NCI-H748 (cell line): Measurements from ENCODE around the gene RWDD2A.
"Not testable (repeated sequence)": the region's sequence is repeated elsewhere in the genome, so short reads cannot be mapped to it uniquely, and the experiment has no call there.

ENCODE experiments used
- DNase-seq: peaks from one replicate; lab custom pipeline; 2025; ENCODE audit not compliant: unreplicated experiment; lab: John Stamatoyannopoulos, UW

RWDD2A gene

DNA sequence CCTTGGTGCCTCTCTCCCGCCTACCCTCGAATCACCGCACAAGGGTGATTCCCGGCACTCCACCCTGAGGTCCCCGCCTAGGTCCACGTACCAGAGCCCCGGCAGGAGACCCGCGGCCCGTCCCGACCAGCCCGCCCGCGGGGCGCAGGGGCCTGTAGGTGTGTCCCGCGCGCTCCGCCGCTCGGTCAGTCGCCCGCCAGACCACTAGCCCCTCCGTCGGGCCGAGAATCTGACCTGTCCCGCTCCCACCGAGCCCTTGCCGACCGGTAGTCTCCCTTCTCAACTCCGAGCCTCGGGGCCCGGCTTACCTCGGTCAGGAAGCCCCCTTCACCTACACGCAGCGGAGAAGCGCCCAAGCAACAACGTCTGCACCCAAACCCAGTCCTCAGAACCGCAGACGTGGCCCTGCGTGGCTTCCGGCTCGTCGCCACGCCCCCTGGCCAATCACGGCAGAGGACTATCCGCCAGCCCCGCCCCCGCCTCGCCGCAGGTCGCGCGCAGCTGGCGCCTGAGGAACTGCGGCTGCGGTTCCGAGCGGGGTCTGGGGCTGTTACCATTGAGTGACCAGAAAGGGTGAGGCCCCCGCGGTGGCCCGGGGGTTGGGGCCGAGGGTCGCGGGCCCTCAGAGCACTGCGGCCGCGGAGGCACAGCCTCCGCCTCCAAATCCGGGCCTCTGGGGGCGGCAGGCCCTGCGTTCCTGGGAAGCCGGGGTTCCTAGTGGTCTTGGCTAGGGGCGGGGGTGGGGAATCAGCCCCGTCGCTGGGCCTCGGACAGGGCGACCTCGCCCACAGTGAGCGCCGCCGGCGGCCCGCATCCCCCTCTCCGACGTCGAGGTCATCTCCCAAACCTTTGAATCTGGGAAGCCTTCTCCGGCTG, at the start of gene RWDD2A, which contains the start of gene PGM3:
RWDD2A (plus strand) TSS at position 487 of the 876 bp plus-strand sequence. CDS start 1,095 bp downstream, outside the sequence.
PGM3 (minus strand) TSS at position 395 of the 876 bp plus-strand sequence. CDS start 2,253 bp downstream, outside the sequence.
- peak; percentile 89 for DNase-seq

- DNase-seq: no peak
These were observed 42.0 kb upstream of the RWDD2A start for GRCh38 chr6:83151114-83151513.

- no peak for DNase-seq
These were observed 40.2 kb upstream of the RWDD2A start for GRCh38 chr6:83152913-83153312.

- DNase-seq: peak; percentile 30
These were observed 39.2 kb upstream of the RWDD2A start for GRCh38 chr6:83153883-83154521.

GRCh38 chr6:83155794-83156193, 37.4 kb upstream of the RWDD2A start:
- DNase-seq: no peak

DNA sequence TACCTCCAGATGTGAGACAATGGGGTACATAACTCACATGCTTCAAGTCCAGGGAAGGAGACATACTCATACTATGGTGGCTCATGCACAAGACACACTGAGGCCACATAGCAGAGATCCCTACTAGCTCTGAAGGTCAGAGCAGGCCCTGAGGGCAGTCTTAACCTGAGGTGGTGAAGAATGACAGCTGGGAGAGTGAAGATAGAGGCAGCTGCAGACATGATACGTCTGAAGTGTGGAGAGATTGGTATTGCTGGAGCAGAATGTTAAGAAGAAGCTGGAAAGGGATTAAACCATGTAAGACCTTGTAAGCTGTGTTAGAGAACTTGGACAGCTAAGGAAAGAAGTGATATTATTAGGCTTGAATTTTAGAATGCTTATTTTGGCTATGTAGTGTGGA, 33.0 kb upstream of the RWDD2A start:
- no peak for DNase-seq

DNA sequence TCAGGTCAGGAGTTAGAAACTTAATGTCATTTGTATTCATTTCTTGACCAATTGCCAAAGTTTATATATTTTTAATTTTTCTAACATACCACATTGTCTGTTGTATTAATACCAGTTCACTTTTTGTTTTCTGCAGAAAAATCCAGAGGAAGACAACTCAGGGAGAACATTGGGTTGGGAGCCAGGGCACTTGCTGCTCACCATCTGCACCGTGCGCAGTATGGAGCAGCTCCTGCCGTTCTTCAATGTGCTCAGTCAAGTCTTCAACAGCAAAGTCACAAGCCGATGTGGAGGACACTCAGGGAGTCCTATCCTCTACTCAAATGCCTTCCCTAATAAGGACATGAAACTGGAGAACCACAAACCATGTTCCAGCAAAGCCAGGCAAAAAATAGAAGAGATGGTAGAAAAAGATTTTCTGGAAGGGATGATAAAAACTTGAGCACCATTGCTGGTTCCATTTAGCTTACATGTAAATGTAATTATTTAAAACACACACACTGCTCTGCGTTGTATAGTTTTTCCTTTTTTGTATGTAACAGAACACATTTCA, 25.4 kb upstream of the RWDD2A start:
- no peak for DNase-seq

GRCh38 chr6:83168556-83168955, 24.6 kb upstream of the RWDD2A start:
- DNase-seq: no peak

GRCh38 chr6:83169106-83169505, 24.1 kb upstream of the RWDD2A start:
- no peak for DNase-seq

DNA sequence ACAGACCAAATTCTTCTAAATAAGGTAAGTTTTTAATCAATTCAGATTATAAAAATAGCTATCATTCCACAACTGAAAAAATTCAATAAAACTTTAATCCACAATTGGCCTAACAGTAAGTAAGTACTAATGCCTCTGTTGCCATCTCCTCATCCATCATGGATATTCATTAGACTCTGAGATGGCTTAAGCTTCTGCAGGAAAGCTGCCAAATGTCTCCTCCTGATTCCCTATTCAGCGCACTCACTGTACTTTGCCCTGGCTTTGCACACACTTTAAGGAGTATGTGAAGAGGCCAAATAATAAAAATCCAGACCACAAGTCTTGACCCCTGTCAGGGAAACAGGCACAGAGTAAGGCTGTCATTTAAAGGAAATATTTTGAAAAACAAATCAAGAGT, 23.6 kb upstream of the RWDD2A start:
- DNase-seq: no peak

GRCh38 chr6:83176246-83176645, 16.9 kb upstream of the RWDD2A start:
- no peak for DNase-seq

GRCh38 chr6:83180426-83180950, 12.7 kb upstream of the RWDD2A start:
- no peak for DNase-seq

DNA sequence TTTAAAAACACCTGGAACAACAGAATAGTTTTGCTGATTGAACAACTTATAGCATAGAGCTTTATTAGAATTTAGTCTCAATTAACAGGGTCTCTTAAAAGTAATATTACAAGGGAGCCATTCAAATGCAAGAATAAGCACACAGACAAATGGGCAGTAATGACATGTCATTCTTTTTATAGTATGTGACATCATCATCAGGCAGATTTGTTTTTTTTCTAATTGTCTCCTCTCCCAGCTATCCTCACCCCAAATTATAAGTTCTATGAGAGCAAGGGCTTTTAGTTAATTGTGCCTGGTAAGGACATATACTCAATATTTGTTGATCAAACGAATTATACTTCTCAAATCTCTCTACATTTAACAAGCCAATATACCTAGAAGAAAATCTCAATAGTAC, 11.0 kb upstream of the RWDD2A start:
- DNase-seq: no peak

DNA sequence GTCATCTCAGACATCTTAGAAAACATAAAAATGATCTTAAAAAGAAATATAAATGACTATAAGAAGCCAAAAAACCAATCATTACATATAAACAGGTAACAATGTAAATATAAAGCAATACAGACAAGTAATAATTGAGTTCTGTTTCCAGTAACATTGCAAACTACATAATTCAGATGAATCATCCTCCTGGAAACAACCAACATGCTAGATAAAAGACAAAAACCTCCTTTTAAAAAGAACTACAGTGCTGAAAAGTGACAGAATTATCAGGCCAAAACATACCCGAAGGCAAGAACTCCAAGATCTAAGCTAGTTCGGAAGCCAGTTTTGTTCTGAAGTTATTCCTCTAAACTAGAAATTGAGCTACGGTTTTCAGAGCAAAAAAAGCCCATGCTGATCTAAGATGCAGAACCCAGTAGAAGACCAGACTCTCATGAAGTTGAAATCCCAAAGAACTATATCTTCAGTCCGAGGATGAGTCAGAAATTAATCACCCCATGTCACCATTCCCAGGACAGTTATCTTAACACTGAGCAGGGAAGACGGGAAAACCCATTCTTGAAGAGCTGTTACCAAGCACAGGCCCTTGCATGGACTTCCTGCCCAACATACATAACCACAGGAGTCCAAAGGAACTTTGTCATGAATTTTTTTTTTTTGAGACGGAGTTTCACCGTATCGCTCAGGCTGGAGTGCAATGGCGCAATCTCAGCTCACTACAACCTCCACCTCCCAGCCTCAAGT, 9.9 kb upstream of the RWDD2A start:
- no peak for DNase-seq

GRCh38 chr6:83185096-83185495, 8.1 kb upstream of the RWDD2A start:
- no peak for DNase-seq

GRCh38 chr6:83188501-83188900, 4.7 kb upstream of the RWDD2A start:
- no peak for DNase-seq

- DNase-seq: no peak
These were observed 2.5 kb upstream of the RWDD2A start for GRCh38 chr6:83190626-83191025.

DNA sequence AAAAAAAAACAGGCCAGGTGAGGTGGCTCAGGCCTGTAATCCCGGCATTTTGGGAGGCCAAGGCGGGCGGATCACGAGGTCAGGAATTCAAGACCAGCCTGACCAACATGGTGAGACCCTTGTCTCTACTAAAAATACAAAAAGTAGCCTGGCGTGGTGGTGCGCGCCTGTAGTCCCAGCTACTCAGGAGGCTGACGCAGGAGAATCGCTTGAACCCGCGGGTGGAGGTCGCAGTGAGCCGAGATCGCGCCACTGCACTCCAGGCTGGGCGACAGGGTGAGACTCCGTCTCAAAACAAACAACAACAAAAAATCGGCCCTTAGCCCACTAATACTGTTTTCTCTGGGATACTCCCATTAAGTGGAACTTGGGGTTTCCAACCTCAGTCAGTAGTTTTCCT, 1.2 kb upstream of the RWDD2A start:
- DNase-seq: not testable (repeated sequence)

- DNase-seq: no peak
These were observed 701 bp upstream of the RWDD2A start for GRCh38 chr6:83192456-83192855.

DNA sequence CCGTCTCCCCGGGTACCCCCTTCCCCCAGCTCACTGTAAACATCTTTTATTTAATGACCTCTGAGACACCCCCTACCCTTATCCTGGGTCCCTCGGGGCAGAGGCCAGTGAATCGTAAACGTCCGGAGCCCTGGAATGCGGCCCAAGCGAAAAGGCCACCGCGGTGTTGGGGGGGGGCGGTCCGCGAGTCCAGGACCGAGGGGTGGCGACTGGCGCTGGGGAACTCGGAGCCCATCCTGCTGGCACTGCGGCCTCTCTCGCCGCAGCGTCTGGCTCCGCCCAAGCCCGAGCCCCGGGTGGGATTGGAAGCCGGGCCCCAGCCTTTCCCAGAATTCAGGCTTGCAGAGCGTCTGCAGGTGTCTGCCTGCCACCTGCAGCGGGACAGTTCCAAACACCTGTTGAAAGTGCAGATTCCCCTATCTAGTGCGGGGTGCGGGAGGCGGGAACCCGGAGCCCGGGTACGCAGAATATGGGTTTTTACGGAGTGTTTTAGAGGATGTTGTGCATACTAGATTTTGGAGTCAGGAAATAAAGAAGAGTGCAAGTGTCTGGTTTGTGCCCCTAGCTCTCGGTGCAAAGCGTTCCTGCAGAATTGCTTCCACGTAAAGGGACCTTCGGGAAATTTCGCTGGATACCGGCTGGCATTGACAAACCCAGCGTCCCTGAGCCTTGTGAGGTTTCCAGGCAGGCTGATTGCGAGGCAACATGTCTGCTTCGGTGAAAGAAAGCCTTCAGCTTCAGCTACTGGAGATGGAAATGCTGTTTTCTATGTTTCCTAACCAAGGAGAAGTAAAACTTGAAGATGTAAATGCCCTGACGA, 800 bp downstream of the RWDD2A start:
- peak; percentile 84 for DNase-seq
